Peyer's patch (tissue), 4 donors: ENCODE data around the gene ITGB6.

ENCODE experiments used
- CTCF ChIP-seq, 6 experiments: fragments of 450-650 bp in 4 of 6; fragments of 200-600 bp in 2 of 6; sonication (generic) in 1 of 6; IDR thresholded peaks; one replicate each; pipeline ENCODE4 v1.5.1; 2017 to 2019; ENCODE audit warnings: antibody characterized with exemption in 6 of 6, mild to moderate bottlenecking in 3 of 6, moderate library complexity in 1 of 6
- POLR2A ChIP-seq, 2 donors: fragments of 450-650 bp; IDR thresholded peaks; one replicate each; pipeline ENCODE4 v1.5.1; 2017; ENCODE audit warnings: antibody characterized with exemption in 2 of 2, mild to moderate bottlenecking in 2 of 2, moderate library complexity in 2 of 2

DNA sequence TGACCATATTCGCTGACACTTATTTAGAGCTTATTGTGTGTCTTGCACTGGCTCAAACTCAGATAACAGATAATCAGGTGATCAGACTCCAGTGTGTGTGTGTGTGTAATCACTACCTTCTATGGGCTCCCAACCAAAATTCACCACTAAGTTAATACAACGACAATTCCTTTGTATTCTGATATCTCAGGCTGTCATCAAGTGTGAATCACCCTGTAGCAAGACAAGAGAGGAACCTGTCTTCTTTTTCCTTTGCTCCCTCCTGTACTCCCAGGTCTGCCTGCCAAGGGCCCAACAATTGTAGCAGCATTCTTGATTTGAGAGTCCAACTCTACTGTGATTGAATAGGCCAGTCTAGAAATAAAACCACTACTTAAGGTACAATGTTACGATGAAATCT is 25.8 kb downstream of the ITGB6 start:
- TF ChIP-seq CTCF (IDR thresholded peaks at IDR 0.05) (no peak), POLR2A (IDR thresholded peaks at IDR 0.05) (no peak)
